DOHH2 (cell line): ENCODE measurements around the gene STEAP4.

Experiments used
- EZH2phosphoT487 ChIP-seq: fragments of 200-600 bp; sonication (generic); IDR thresholded peaks from 2 replicates; pipeline ENCODE4 v1.6.1; 2017; ENCODE audit warnings: borderline replicate concordance, mild to moderate bottlenecking, antibody characterized with exemption, low read length, moderate library complexity, mixed read lengths
- TF ChIP-seq, protein P1 (sequence below): fragments of 200-600 bp; sonication (generic); IDR thresholded peaks from one replicate; pipeline ENCODE4 v1.5.1; 2014; ENCODE audit warnings: antibody characterized with exemption, mild to moderate bottlenecking, low read depth, low read length; ENCODE audit not compliant: poor library complexity, severe bottlenecking

DNA sequence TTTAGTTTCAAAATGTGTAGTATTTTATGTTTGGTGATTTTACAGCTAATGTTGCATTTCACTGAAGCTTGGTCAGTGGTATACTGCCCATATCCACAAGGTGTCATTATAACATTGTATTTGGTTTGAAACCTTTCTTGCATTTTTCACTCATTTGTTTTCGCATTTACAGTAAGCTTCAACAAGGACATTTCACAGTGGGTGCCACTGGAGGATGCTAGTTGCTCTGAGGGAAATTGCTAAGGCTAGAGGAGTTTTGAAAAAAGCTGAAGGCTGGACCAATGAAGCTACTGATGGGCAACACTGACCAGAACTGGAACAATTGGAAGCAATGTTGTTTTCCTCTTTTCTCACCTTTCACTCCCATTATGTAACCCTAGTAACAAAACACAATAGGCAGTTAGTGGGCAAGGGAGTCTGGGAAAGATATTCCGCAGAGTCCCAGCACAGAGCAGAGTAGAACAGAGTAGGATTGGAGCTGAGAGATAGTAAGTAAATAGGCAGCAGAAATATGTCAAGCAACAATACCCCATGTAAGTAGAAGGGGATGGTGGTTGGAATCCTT lies 63.3 kb downstream of the STEAP4 start:
- TF ChIP-seq, protein P1, sequence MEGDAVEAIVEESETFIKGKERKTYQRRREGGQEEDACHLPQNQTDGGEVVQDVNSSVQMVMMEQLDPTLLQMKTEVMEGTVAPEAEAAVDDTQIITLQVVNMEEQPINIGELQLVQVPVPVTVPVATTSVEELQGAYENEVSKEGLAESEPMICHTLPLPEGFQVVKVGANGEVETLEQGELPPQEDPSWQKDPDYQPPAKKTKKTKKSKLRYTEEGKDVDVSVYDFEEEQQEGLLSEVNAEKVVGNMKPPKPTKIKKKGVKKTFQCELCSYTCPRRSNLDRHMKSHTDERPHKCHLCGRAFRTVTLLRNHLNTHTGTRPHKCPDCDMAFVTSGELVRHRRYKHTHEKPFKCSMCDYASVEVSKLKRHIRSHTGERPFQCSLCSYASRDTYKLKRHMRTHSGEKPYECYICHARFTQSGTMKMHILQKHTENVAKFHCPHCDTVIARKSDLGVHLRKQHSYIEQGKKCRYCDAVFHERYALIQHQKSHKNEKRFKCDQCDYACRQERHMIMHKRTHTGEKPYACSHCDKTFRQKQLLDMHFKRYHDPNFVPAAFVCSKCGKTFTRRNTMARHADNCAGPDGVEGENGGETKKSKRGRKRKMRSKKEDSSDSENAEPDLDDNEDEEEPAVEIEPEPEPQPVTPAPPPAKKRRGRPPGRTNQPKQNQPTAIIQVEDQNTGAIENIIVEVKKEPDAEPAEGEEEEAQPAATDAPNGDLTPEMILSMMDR: peak; percentile 70
- TF ChIP-seq EZH2phosphoT487: no peak
